Naive thymus-derived CD8-positive, alpha-beta T cell (primary cell): ENCODE measurements around the gene GOLGA6D. TPM values are rescaled to one million over a fixed set of nuclear protein-coding genes. Genes with fewer than 3 reads are reported as not detected.
"Not testable (repeated sequence)": the region's sequence is repeated elsewhere in the genome, so short reads cannot be mapped to it uniquely, and the experiment has no call there.

ENCODE experiments used
- ATAC-seq, 2 donors: fragments of 150-1000 bp; cut with Tn5 transposase in 1 of 2; sonication (Bioruptor Pico), chemical (Tn5 transposase) in 1 of 2; 1 replicate in 1 of 2; 2 replicates in 1 of 2; pipeline ENCODE4 v1.10.0; 2021; ENCODE audit warnings: mild to moderate bottlenecking in 2 of 2, moderate library complexity in 2 of 2
- POLR2A ChIA-PET: fragments of 350-600 bp; sonication (Branson Sonifier 250); formaldehyde crosslinking; loops from one replicate; lab custom pipeline; 2021; ENCODE audit warnings: antibody characterized with exemption; lab: Charles Lee
- DNase-seq, 10 donors: peaks; one replicate each; pipeline versions ENCODE4 v3.0.0 to v3.0.0-alpha.2; 2020 to 2022
- H3K27ac Mint-ChIP-seq, 10 donors: one replicate each; pipeline ENCODE4 v1.8.0; 2020 to 2022; ENCODE audit warnings: mild to moderate bottlenecking in 10 of 10, mixed read lengths in 10 of 10, moderate library complexity in 4 of 10, inconsistent platforms in 1 of 10
- H3K27me3 Mint-ChIP-seq, 5 donors: one replicate each; pipeline ENCODE4 v1.8.0; 2021 to 2022; ENCODE audit warnings: mixed read lengths in 5 of 5
- H3K36me3 Mint-ChIP-seq, 3 donors: one replicate each; pipeline ENCODE4 v1.8.0; 2020 to 2022; ENCODE audit warnings: mixed read lengths in 3 of 3, mild to moderate bottlenecking in 2 of 3, inconsistent platforms in 1 of 3
- H3K4me1 Mint-ChIP-seq, 4 donors: one replicate each; pipeline ENCODE4 v1.8.0; 2021 to 2022; ENCODE audit warnings: mixed read lengths in 4 of 4
- H3K4me3 Mint-ChIP-seq, 10 donors: one replicate each; pipeline ENCODE4 v1.8.0; 2020 to 2022; ENCODE audit warnings: mild to moderate bottlenecking in 10 of 10, mixed read lengths in 10 of 10, moderate library complexity in 6 of 10, inconsistent platforms in 1 of 10
- H3K9me3 Mint-ChIP-seq, 9 donors: one replicate each; pipeline ENCODE4 v1.8.0; 2020 to 2022; ENCODE audit warnings: mixed read lengths in 9 of 9, mild to moderate bottlenecking in 3 of 9, inconsistent platforms in 1 of 9, moderate library complexity in 1 of 9
- polyA plus RNA-seq, 3 donors: library from polyadenylated mRNA; unstranded; fragments of 300-500 nt; fragmentation: Illumina TruSeq; gene quantifications; one replicate each; pipeline ENCODE4 v1.2.3, GENCODE V29; 2021
- total RNA-seq, 8 experiments: library from RNA in 2 of 8; stranded (reverse) in 2 of 8; gene quantifications; one replicate each; pipeline ENCODE4 v1.2.3 and lab custom pipeline; 2021 to 2026

GOLGA6D gene
- total and polyA plus RNA-seq, 5 experiments from 2014 or later = 0.06 to 0.19 (median 0.16) TPM; not detected in 2

DNA sequence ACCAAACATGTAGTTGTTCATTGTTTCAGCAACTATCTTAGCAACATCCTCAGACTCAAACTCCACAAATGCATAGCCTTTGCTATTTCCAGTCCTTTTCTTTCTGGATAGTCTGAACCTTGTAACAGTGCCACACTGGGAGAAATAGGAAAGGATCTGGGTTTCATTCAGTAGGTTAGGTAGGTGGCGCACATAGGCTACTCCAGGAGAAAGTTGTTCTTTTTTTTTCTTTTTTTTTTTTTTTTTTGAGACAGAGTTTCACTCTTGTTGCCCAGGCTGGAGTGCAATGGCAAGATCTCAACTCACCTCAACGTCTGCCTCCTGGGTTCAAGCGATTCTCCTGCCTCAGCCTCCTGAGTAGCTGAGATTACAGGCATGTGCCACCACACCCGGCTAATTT is 30.4 kb upstream of the GOLGA6D start:
- not testable (repeated sequence) for DNase-seq

DNA sequence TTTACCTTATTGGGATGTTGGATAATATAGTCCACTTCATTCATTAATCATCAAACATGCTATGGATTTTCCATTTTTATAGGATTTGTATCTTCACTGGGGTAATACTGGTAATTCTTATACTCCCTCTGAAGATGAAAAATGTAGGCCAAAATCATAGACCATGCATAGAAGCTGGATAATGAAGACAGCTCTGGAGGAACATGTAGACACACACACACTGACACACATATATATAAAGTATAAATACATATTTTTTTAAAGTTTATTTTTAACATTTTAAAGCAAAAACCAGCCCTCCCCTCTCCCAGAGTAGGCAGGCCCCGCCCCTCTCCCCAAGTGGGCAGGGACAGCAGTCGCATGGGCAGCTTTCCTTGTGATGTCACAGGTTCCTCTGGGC is 24.6 kb upstream of the GOLGA6D start, which contains the start of gene GOLGA6C:
Gene GOLGA6C (plus strand): TSS at position 301 of the 400 bp plus-strand sequence. CDS start 265 bp downstream, outside the sequence.
- H3K27me3 Mint-ChIP-seq, ATAC-seq, H3K36me3 Mint-ChIP-seq, H3K9me3 Mint-ChIP-seq, H3K4me3 Mint-ChIP-seq, POLR2A ChIA-PET, H3K27ac Mint-ChIP-seq, DNase-seq, H3K4me1 Mint-ChIP-seq: not testable (repeated sequence)

More for the DNA sequence above, 30.4 kb upstream of the GOLGA6D start:
- H3K9me3 Mint-ChIP-seq, H3K27ac Mint-ChIP-seq, H3K4me3 Mint-ChIP-seq, POLR2A ChIA-PET, H3K36me3 Mint-ChIP-seq, ATAC-seq, H3K4me1 Mint-ChIP-seq: not testable (repeated sequence)
- peaks cover 5 to 14% (median 7%) of the 10 kb centered on the region in 5 donors for H3K27me3 Mint-ChIP-seq

DNA sequence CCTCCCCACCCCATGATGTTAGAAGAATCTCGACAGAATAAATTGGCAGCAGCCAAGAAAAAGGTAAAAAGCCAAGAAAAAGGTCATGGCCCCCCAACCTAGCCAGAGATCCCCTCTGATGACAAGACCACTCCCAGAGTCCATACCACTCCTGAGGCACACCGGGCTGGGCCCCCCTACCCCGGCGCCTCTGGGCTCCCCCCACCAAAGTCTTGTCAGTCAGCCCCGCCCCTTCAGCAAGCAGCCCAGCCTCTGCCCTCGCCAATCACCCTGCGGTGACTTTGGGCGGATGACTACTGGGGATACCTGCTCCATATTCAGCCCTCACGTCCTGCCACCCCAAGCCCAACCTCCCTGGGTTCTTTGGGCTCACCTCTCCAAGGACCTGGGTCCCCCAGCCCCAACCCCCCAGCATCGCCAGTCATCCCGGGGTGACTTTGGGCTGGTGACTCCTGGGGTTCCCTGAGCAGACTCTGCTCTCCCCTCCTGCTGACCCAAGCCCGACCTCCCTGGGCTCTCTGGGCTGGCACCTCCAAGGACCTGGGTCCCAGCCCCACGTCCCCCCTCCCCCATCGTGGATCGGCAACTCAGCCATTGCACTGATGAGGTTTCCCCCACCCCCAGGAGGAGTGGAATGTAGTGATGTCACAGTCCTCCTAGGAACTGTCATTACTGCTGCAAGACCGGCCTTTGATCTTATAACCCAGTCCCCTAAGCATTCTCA is 23.9 kb upstream of the GOLGA6D start:
- H3K27me3 Mint-ChIP-seq, ATAC-seq, H3K4me1 Mint-ChIP-seq, POLR2A ChIA-PET, H3K27ac Mint-ChIP-seq, H3K9me3 Mint-ChIP-seq, H3K4me3 Mint-ChIP-seq, H3K36me3 Mint-ChIP-seq, DNase-seq: not testable (repeated sequence)

DNA sequence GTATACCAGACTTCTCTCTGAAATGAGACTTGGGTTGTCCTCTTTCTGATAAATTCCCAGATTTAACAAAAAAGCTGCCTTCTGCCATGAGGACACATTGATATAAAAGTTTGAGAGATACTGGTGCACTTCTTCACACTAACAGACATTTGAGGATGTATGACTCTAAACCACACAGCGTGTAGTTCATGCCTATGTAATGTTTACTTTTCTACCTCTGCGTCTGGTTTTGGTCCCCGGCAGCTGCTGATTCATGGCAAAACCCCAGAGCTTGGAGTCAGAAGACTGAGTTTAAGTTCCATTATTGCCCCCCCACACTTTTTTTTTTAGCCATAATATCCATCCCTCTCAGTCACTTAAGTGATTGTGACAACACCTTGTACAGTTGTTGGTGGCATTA is 22.8 kb upstream of the GOLGA6D start:
- H3K36me3 Mint-ChIP-seq, H3K9me3 Mint-ChIP-seq, H3K27ac Mint-ChIP-seq, ATAC-seq, H3K4me1 Mint-ChIP-seq, H3K4me3 Mint-ChIP-seq, H3K27me3 Mint-ChIP-seq, POLR2A ChIA-PET, DNase-seq: not testable (repeated sequence)

DNA sequence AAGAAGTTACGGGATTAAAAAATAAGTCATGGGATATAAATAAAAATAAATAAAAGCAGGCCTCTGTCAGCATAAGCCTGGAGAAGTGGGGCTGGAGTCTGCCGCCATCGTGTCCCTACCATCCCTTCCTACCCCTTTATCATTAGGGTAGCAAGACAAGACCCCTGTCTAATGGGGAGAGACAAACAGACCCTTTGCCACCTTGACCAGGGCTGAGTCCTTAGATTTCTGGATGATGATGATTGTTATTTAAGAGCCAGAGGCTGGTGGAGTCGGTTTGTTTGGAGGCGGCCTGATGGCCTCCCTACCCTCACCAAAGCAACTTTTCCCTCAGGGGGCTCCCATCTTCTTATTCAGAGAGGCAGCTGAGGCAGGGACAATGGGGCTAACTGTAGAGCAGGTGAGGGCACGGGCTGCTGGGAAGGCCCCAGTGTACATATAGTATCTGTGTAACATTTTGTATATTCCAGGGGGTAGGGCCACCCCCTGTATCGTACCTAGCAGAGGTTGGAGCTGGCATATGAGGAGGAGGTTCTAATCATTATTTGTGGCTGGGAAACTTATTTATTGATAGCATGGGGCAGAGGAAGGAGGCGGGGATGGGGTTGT is 8.8 kb upstream of the GOLGA6D start:
- H3K4me3 Mint-ChIP-seq, ATAC-seq, DNase-seq, H3K36me3 Mint-ChIP-seq, H3K27ac Mint-ChIP-seq, H3K9me3 Mint-ChIP-seq, POLR2A ChIA-PET, H3K4me1 Mint-ChIP-seq: not testable (repeated sequence)
- H3K27me3 Mint-ChIP-seq = peaks cover 0 to 10% (median 2%) of the 10 kb centered on the region in 5 donors

DNA sequence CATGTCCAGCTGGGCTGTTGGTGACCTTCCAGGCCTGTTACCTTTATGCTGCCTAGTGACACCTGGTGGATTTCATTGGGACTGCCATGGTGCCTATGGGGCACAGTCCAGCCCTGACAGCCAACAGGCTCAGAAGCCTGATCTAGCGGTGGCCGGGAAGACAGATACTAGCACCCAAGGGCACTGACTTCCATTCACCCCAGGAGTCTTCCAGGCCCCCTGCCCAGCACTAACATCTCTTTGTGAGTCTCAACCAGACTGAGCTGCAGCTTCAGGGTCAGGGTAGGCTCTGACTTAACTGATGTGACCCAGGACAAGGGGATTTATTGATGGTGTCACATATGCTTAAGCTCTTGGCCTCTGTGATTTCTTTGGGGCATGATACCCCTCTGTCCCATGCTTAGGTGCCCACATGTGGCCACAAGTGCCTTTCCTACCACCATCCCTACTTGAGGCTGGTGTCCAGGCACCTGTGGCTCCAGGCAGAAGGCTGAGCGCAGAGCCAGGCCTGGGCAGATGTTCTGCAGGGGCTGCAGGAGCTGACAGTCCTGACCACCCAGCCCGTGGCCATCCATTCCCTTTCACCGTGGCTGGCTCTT is 8.0 kb upstream of the GOLGA6D start:
- not testable (repeated sequence) for H3K27ac Mint-ChIP-seq

DNA sequence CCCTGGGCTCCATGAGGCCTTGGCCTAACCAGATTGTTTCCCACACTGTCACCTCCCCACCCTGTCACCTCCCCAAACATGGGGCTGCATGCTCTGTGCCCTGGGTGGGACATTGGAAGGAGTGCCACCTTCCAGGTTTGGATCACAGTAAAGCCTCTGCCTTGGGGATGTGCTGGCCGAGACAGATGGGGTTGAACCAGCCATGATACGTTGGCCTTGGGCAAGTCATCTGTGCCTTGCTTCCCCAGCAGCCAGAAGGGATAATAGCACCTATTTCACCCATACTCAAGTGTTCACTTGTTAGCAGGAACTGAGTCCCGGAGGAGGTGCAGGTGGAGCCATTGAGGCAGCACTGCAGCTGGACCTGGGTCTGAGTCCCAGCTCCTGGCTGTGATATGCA is 7.0 kb upstream of the GOLGA6D start:
- DNase-seq = peak in 2 of 10 donors; percentile 19 to 50
- not testable (repeated sequence) for H3K4me1 Mint-ChIP-seq, ATAC-seq

More for the DNA sequence above, 8.0 kb upstream of the GOLGA6D start:
- H3K36me3 Mint-ChIP-seq, H3K4me3 Mint-ChIP-seq, H3K9me3 Mint-ChIP-seq, H3K4me1 Mint-ChIP-seq, POLR2A ChIA-PET: not testable (repeated sequence)
- ATAC-seq = peak; percentile 67 to 74
- peaks cover 0 to 10% (median 2%) of the 10 kb centered on the region in 5 donors for H3K27me3 Mint-ChIP-seq
- DNase-seq = peak; percentile 16 to 80 (median 45)

DNA sequence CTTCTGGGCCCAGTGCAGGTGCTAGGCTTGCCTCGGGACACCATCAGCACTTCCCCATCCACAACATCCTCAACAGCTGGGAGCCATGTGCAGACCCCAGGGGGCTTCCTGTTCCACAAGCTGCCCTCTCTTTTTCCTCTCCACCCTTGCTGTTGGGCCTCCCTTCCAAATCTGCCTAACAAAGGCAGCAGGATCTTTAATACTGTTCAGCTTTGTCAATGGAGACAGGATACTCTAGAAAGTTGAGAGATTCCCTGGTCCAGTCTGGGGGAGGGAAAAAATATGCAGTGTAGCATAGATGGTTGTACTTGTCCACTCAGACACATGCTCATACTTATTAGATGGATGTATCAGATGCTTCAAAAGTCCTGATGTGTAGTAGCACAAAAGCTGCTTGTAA is 4.1 kb upstream of the GOLGA6D start:
- H3K9me3 Mint-ChIP-seq, H3K4me1 Mint-ChIP-seq, H3K36me3 Mint-ChIP-seq, ATAC-seq, H3K27ac Mint-ChIP-seq, POLR2A ChIA-PET, H3K4me3 Mint-ChIP-seq: not testable (repeated sequence)
- peak in 1 of 10 donors; percentile 12 for DNase-seq
- H3K27me3 Mint-ChIP-seq = peaks cover 0 to 10% (median 2%) of the 10 kb centered on the region in 5 donors

More for the DNA sequence above, 7.0 kb upstream of the GOLGA6D start:
- H3K4me3 Mint-ChIP-seq, H3K27ac Mint-ChIP-seq, POLR2A ChIA-PET, H3K36me3 Mint-ChIP-seq, H3K9me3 Mint-ChIP-seq: not testable (repeated sequence)
- peaks cover 0 to 10% (median 2%) of the 10 kb centered on the region in 5 donors for H3K27me3 Mint-ChIP-seq

DNA sequence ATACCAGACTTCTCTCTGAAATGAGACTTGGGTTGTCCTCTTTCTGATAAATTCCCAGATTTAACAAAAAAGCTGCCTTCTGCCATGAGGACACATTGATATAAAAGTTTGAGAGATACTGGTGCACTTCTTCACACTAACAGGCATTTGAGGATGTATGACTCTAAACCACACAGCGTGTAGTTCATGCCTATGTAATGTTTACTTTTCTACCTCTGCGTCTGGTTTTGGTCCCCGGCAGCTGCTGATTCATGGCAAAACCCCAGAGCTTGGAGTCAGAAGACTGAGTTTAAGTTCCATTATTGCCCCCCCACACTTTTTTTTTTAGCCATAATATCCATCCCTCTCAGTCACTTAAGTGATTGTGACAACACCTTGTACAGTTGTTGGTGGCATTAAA is 1.5 kb downstream of the GOLGA6D start:
- POLR2A ChIA-PET, H3K4me3 Mint-ChIP-seq, DNase-seq, H3K9me3 Mint-ChIP-seq, ATAC-seq, H3K27ac Mint-ChIP-seq, H3K27me3 Mint-ChIP-seq, H3K4me1 Mint-ChIP-seq, H3K36me3 Mint-ChIP-seq: not testable (repeated sequence)

DNA sequence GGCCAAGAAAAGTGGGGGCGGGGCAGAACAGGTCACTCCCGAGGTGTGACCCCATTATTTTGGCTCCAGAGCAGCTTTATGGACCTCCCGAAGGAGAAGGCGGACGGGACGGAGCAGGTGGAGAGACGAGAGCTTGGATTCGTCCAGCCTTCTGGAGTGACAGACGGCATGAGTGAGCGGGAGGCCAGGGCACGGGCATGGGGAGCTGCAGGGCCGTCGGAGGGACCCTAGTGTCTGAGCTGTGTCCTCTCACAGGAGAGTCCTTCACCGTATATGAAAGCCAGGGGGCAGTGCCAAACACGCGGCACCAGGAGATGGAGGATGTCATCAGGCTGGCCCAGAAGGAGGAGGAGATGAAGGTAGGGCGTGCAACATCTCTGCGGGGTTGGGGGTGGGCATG is 11.0 kb downstream of the GOLGA6D start:
- POLR2A ChIA-PET, ATAC-seq: not testable (repeated sequence)

DNA sequence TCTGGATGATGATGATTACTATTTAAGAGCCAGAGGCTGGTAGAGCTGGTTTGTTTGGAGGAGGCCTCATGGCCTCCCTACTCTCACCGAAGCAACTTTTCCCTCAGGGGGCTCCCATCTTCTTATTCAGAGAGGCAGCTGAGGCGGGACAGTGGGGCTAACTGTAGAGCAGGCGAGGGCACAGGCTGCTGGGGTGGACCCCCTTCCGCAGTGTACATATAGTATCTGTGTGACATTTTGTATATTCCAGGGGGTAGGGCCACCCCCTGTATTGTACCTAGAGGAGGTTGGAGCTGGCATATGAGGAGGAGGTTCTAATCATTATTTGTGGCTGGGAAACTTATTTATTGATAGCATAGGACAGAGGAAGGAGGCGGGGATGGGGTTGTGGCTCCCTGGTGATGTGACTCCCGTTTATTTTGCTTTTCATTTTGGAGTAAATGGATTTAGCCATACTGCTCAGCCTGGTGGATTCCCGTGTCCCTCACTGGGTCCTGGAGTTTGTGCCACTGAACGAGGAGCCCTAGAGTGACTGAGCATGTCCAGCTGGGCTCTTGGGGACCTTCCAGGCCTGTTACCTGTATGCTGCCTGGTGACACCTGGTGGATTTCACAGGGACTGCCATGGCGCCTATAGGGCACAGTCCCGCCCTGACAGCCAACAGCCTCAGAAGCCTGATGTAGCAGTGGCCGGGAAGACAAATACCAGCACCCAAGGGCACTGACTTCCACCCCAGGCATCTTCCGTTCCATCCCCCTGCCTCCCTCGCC is 16.1 kb downstream of the GOLGA6D start:
- H3K27me3 Mint-ChIP-seq, H3K4me1 Mint-ChIP-seq, H3K27ac Mint-ChIP-seq, H3K9me3 Mint-ChIP-seq, H3K36me3 Mint-ChIP-seq, POLR2A ChIA-PET, H3K4me3 Mint-ChIP-seq, DNase-seq: not testable (repeated sequence)
- peak; percentile 96 to 98 for ATAC-seq

More for the DNA sequence above, 11.0 kb downstream of the GOLGA6D start:
- not testable (repeated sequence) for H3K4me3 Mint-ChIP-seq, H3K27me3 Mint-ChIP-seq, H3K4me1 Mint-ChIP-seq, DNase-seq, H3K9me3 Mint-ChIP-seq, H3K36me3 Mint-ChIP-seq, H3K27ac Mint-ChIP-seq

DNA sequence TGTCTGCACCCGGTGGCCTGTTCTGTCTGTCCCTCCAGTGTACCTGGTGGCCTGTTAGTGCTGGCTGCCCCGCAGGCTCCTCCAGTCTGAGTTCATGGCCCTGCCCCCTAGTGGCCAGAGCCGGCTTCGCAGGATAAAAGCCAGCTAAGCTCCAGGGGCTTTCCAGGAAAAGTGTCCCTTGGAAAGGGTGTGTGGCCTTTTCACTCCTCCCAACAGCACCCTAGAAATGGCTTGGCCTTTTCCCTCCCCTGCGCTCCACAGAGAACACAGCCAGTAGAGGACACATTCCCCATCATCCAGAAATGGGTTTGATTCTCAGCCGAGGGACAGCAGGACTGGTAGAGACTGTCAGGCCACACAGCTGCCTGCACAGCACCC is 16.7 kb downstream of the GOLGA6D start:
- H3K4me1 Mint-ChIP-seq, H3K9me3 Mint-ChIP-seq, H3K27ac Mint-ChIP-seq, H3K36me3 Mint-ChIP-seq, POLR2A ChIA-PET, H3K4me3 Mint-ChIP-seq: not testable (repeated sequence)
- peaks cover 0 to 15% (median 5%) of the 10 kb centered on the region in 5 donors for H3K27me3 Mint-ChIP-seq
- DNase-seq (peak; percentile 20 to 70 (median 57)), ATAC-seq (peak; percentile 93)

DNA sequence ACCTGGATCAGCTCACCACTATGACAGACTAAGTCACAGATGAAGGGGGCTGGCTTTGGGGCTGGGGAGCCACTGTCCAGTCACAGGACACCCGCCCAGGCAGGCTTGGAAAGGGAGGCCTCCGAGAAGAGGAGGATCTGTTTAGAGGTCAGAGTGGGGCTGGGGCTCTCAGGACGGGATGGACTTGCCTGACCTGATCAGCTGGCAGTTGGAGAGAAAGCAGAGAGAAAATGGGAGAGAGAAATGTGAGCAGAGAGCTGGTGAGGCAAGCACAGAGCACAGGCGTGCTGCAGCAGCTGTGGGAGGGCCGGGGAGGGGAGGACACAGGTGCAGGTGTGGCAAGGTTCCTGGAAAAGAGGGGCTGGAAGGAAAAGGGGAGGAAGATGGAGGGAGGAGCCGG is 17.4 kb downstream of the GOLGA6D start:
- DNase-seq, H3K4me3 Mint-ChIP-seq, H3K27ac Mint-ChIP-seq, POLR2A ChIA-PET, H3K9me3 Mint-ChIP-seq, H3K36me3 Mint-ChIP-seq, H3K4me1 Mint-ChIP-seq, ATAC-seq: not testable (repeated sequence)
- peaks cover 0 to 22% (median 8%) of the 10 kb centered on the region in 5 donors for H3K27me3 Mint-ChIP-seq
